PC-9 (cell line): ENCODE measurements around the gene CROCC.

Experiments used
- EZH2 ChIP-seq: fragments of 200-600 bp; sonication (generic); IDR thresholded peaks from 2 replicates; pipeline ENCODE4 v1.8.0; 2017; ENCODE audit warnings: antibody characterized with exemption, low read depth
- TF ChIP-seq, protein P1 (sequence below): fragments of 200-600 bp; sonication (generic); conservative IDR thresholded peaks from 2 replicates; pipeline ENCODE4 v1.6.1; 2017; ENCODE audit warnings: mixed run types, antibody characterized with exemption, mild to moderate bottlenecking, moderate library complexity

DNA sequence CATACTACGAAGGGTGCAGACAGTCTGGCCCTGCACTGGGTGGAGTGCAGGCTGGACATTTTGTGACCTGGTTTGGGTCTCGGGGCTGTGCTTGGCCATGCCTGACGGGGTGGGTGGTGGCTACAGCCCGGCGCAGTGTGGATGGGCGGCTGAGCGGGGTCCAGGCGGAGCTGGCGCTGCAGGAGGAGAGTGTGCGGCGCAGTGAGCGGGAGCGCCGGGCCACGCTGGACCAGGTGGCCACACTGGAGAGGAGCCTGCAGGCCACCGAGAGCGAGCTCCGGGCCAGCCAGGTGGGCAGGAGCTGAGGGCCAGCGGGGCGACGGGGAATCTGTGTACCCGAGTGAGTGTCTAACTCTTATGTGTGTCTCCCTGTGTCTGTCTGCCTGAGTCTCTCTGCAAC, 44.6 kb downstream of the CROCC start:
- TF ChIP-seq, protein P1, sequence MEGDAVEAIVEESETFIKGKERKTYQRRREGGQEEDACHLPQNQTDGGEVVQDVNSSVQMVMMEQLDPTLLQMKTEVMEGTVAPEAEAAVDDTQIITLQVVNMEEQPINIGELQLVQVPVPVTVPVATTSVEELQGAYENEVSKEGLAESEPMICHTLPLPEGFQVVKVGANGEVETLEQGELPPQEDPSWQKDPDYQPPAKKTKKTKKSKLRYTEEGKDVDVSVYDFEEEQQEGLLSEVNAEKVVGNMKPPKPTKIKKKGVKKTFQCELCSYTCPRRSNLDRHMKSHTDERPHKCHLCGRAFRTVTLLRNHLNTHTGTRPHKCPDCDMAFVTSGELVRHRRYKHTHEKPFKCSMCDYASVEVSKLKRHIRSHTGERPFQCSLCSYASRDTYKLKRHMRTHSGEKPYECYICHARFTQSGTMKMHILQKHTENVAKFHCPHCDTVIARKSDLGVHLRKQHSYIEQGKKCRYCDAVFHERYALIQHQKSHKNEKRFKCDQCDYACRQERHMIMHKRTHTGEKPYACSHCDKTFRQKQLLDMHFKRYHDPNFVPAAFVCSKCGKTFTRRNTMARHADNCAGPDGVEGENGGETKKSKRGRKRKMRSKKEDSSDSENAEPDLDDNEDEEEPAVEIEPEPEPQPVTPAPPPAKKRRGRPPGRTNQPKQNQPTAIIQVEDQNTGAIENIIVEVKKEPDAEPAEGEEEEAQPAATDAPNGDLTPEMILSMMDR, result no peak
- TF ChIP-seq EZH2, result no peak
